22Rv1 (cell line): ENCODE results near the gene GNAL.

Experiments used
- CTCF ChIP-seq: fragments of 450-650 bp; IDR thresholded peaks from 2 replicates; pipeline ENCODE4 v1.5.1; 2017; ENCODE audit warnings: mild to moderate bottlenecking
- ZFX ChIP-seq: fragments of 450-650 bp; IDR thresholded peaks from 2 replicates; pipeline ENCODE4 v1.6.1; 2017; ENCODE audit warnings: antibody characterized with exemption, borderline replicate concordance

GRCh38 chr18:11866764-11867163, 177.7 kb downstream of the GNAL start:
- TF ChIP-seq CTCF (no peak), ZFX (no peak)
